Measurements from ENCODE around the gene DACH1. TPM values are rescaled to one million over a fixed set of nuclear protein-coding genes. Genes with fewer than 3 reads are reported as not detected.

The DACH1 gene
- total RNA-seq, 4 donors from 2014 or later = 0.98 to 1.6 (median 1.0) TPM

DNA sequence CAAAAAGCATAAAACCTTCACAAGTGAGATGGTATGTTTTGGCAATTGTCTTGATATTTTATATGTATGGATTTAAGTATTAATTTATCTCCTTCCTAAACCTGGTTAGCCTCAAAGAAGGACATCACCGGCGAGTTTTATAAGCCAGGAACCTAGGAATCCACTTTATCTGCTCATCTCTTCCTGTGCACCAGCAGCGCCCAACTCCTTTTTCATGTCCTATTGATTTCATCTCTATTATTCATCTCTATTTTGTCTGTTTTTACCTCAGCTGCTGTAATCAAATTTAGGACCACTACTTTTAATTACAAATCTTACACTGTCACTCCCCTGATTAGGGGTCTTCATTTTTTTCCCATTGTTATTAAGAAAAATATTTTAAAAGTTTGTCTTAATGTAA is 286.4 kb downstream of the DACH1 start:
- no peak for ATAC-seq
- no peak overlapping the region for H3K27ac ChIP-seq
- no peaks in the 10 kb centered on the region for H3K27me3 ChIP-seq
- H3K9me3 ChIP-seq = no peaks in the 10 kb centered on the region
- no peak overlapping the region for H3K4me3 ChIP-seq
- H3K4me1 ChIP-seq = no peaks in the 10 kb centered on the region
- intact Hi-C loops (cut with DNase I; ENCODE audit: low total_unique reads) = no loop called here
- TF ChIP-seq POLR2A (IDR thresholded peaks at IDR 0.05) (no peak), CTCF (IDR thresholded peaks at IDR 0.05 in 4 of 5, conservative IDR thresholded peaks at IDR 0.05 in 1 of 5) (no peak)
- no peak for DNase-seq
- in situ Hi-C loops (cut with MboI; ENCODE audit: low sequenced_read_pairs in 4 of 4) = no loop called here
- H3K36me3 ChIP-seq = no peaks in the 10 kb centered on the region

DNA sequence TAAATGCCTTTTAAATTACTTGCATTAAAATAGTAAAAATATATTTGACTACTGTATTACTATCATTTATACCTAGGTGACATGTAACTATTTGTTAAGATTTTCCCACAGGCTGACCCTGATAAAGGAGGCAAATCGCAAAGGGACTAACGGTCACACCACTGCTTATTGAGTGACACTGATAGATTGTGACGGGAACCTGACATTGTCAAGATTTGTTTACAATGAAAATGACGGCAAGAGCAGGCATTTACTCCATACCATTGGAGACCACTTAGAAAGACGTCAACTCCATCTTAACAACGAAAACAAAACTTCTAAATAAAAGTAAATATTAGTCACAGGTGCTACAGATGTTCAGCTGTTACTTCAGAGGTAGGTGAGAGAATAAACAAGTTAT is 289.0 kb downstream of the DACH1 start:
- intact Hi-C loops (cut with DNase I; ENCODE audit: low total_unique reads) = no loop called here
- ATAC-seq = no peak
- Histone ChIP-seq H3K27ac (no peak overlapping the region), H3K27me3 (no peaks in the 10 kb centered on the region), H3K36me3 (no peaks in the 10 kb centered on the region), H3K9me3 (no peaks in the 10 kb centered on the region), H3K4me1 (no peaks in the 10 kb centered on the region), H3K4me3 (no peak overlapping the region)
- no peak for DNase-seq
- TF ChIP-seq CTCF (IDR thresholded peaks at IDR 0.05 in 4 of 5, conservative IDR thresholded peaks at IDR 0.05 in 1 of 5) = no peak
- TF ChIP-seq POLR2A (IDR thresholded peaks at IDR 0.05) = no peak
- in situ Hi-C loops (cut with MboI; ENCODE audit: low sequenced_read_pairs in 4 of 4) = no loop called here

- Histone ChIP-seq H3K9me3 (peaks cover 0 to under 1% (median 0%) of the 10 kb centered on the region in 3 donors), H3K4me1 (no peaks in the 10 kb centered on the region), H3K27me3 (no peaks in the 10 kb centered on the region), H3K36me3 (no peaks in the 10 kb centered on the region), H3K27ac (no peak overlapping the region), H3K4me3 (no peak overlapping the region)
- no peak for ATAC-seq
- TF ChIP-seq CTCF (IDR thresholded peaks at IDR 0.05 in 4 of 5, conservative IDR thresholded peaks at IDR 0.05 in 1 of 5) = no peak
- no peak for TF ChIP-seq POLR2A (IDR thresholded peaks at IDR 0.05)
- in situ Hi-C loops (cut with MboI; ENCODE audit: low sequenced_read_pairs in 4 of 4) = no loop called here
- intact Hi-C loops (cut with DNase I; ENCODE audit: low total_unique reads) = no loop called here
- no peak for DNase-seq
Measured at GRCh38 chr13:71577127-71577526, 289.9 kb downstream of the DACH1 start.

DNA sequence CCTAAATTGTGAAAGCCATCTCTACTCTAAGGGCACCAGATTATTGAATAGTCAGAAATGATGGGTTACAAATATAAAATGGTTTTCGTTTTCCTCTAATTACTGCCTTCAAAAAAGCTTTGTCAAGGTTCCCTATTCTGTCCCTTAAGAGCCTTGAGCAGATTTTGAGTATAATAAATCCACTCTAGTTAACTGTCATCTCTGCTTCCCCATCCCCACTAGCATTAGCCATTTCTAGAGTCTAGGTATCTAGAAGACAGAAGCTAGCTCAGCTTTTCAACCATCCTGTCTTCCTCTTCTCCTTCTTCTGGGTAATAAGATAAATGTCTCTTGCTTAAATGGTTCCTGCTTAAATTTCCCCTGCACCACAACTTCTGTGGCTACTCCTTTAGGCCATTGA is 290.4 kb downstream of the DACH1 start:
- Histone ChIP-seq H3K27me3 (no peaks in the 10 kb centered on the region), H3K9me3 (peaks cover 0 to 3% (median 0%) of the 10 kb centered on the region in 3 donors), H3K27ac (no peak overlapping the region), H3K4me1 (no peaks in the 10 kb centered on the region), H3K36me3 (no peaks in the 10 kb centered on the region), H3K4me3 (no peak overlapping the region)
- intact Hi-C loops (cut with DNase I; ENCODE audit: low total_unique reads) (no loop called here), in situ Hi-C loops (cut with MboI; ENCODE audit: low sequenced_read_pairs in 4 of 4) (no loop called here)
- ATAC-seq (no peak), DNase-seq (no peak)
- no peak for TF ChIP-seq CTCF (IDR thresholded peaks at IDR 0.05 in 4 of 5, conservative IDR thresholded peaks at IDR 0.05 in 1 of 5)
- no peak for TF ChIP-seq POLR2A (IDR thresholded peaks at IDR 0.05)

DNA sequence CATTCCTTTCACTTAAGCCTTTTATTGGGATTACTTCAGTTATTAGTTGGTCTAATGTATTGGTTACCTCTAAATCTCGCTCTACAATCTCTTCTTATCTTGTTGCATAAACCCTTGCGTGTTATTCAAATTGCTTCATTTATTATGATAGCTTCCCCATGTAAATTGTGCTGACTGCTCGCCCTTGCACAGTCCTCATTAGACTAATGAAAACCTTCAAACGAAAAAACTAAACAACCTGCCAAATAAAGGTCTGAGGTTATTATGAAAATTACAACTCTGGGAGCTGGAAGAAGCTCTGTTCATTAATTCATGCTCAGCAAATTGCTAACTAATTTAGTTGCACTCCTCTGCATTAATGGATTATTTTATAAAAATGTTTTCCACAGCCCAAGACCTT is 320.1 kb downstream of the DACH1 start:
- ATAC-seq = no peak
- H3K4me1 ChIP-seq = no peaks in the 10 kb centered on the region
- intact Hi-C loops (cut with DNase I; ENCODE audit: low total_unique reads) = no loop called here

More for the DNA sequence above, 320.1 kb downstream of the DACH1 start:
- Histone ChIP-seq H3K4me3 (no peak overlapping the region), H3K27me3 (no peaks in the 10 kb centered on the region), H3K9me3 (no peaks in the 10 kb centered on the region), H3K36me3 (no peaks in the 10 kb centered on the region), H3K27ac (no peak overlapping the region)
- in situ Hi-C loops (cut with MboI; ENCODE audit: low sequenced_read_pairs in 4 of 4) = loop anchor here in 1 of 4 donors (10.0 kb wide), 1 partner anchor 58 kb away; no protein-coding TSS in a partner anchor
- no peak for DNase-seq
- no peak for TF ChIP-seq POLR2A (IDR thresholded peaks at IDR 0.05)
- no peak for TF ChIP-seq CTCF (IDR thresholded peaks at IDR 0.05 in 4 of 5, conservative IDR thresholded peaks at IDR 0.05 in 1 of 5)
